HG02759 (cell line): ENCODE measurements around the gene MS4A1.
"Not testable (repeated sequence)": the region's sequence is repeated elsewhere in the genome, so short reads cannot be mapped to it uniquely, and the experiment has no call there.

Experiments used
- ATAC-seq: cut with Tn5 transposase; IDR thresholded peaks from one replicate; pipeline ENCODE4 v1.9.1; 2021; ENCODE audit warnings: mild to moderate bottlenecking, moderate library complexity; ENCODE audit not compliant: unreplicated experiment

Gene MS4A1

DNA sequence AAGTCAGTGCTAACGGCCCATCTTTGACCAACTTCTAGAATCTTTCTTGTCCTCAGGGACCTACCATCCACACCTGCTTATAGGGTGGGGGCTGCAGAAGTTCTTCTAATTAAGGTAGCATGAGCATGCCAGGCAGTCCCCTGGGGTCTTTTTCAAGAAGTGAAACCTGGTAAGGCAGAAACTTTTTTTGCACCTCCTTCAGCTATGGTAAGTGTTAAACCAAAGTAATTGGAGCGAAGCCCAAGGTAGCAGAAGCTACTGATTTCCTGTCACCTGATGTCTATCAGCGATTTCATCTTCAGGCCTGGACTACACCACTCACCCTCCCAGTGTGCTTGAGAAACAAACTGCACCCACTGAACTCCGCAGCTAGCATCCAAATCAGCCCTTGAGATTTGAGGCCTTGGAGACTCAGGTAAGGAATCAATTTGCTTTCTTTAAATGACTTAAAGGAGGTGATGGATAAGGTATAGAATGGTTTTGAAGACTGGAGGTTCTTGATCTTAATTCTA lies at the start of gene MS4A1:
Gene MS4A1 (plus strand): TSS at position 317 of the 512 bp plus-strand sequence. CDS start 6,528 bp downstream, outside the sequence.
- ATAC-seq = peak; percentile 91

DNA sequence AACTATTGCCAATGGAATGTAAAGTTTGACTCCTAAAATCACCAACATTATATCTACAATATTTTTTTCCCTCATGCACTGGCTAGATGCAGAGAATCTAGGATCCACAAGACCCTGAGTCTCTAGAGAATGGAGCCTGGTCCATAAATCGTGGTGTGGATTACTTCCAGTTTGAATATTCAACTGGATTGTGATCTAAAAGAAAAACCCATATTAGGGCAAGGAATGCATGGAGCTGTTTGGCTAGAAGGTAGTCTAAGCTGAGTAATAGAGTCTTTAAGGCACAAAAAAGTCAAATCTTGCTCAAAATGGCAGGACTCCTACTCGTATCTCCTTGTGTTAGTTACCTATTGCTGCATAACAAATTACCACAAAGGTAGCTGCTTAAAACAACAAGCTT lies 35.6 kb upstream of the MS4A1 start:
- no peak for ATAC-seq

DNA sequence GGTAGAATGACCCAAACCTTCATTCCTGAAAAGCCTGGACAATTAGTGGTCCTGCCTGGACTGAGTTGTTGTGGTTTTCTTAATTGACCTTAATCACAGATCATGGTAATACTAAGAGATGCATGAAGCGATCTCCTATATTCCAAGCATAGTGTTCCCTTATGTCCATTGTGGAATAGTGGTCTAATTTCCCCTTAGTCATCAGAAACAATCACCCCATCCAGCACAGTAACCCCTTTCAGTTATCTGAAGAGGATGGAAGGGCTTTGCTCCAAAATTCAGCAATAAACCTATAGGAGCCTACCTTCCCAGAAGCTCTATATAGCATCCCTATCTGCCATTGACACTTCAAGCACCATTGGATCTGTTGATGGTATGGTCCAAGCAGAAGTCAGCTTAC lies 33.0 kb upstream of the MS4A1 start:
- ATAC-seq = no peak

DNA sequence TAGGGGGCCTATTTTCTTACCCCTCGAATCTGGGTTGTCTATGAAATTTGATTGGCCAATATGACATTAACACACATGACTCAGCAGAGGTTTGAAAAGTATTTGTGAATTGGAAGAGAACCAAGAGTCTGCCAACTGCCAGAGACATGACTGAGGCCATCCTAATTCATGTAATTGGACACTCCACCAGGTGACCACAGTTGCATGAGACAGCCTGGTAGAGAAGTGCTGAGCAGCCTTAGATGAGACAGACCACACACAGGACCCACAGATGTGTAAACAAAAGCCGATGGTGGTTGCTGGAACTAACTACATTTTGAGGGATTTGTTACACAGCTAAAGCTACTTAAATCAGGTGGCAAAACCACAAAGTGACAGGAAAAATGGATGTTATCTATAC lies 27.1 kb upstream of the MS4A1 start:
- ATAC-seq = no peak

DNA sequence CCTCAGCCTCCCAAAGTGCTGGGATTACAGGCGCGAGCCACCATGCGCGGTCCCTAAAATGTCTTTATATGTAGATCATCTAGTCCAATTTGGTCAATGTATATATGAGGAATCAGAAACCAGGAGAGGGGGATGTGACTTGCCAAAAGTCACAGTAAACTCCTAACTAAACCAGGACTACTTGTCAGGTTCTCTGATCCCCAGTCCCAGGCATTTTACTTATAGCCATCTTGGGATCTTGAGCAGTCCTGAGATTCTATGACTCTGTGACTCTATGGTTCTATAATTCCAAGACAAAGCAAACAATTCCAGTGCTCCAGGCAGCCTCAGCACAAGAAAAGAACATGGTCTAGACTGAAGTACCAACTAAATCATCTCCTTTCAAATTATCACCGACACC lies 26.4 kb upstream of the MS4A1 start, which contains the start of gene MS4A5:
Gene MS4A5 (plus strand): TSS at position 301 of the 400 bp plus-strand sequence. CDS start 103 bp downstream, outside the sequence.
- ATAC-seq = no peak

GRCh38 chr11:60431251-60431650 lies 24.4 kb upstream of the MS4A1 start:
- ATAC-seq = no peak

GRCh38 chr11:60433401-60433800 lies 22.2 kb upstream of the MS4A1 start:
- no peak for ATAC-seq

DNA sequence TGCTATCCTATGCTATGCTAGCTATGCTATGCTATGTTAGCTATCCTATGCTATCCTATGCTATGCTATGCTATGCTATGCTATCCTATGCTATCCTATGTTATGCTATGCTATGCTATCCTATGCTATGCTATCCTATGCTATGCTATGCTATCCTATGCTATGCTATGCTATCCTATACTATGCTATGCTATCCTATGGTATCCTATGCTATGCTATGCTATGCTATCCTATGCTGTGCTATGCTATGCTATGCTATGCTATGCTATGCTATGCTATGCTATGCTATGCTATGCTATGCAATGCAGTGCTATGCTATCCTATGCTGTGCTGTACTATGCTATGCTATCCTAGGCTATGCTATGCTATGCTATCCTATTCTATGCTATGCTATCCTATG lies 8.6 kb upstream of the MS4A1 start:
- ATAC-seq = no peak

DNA sequence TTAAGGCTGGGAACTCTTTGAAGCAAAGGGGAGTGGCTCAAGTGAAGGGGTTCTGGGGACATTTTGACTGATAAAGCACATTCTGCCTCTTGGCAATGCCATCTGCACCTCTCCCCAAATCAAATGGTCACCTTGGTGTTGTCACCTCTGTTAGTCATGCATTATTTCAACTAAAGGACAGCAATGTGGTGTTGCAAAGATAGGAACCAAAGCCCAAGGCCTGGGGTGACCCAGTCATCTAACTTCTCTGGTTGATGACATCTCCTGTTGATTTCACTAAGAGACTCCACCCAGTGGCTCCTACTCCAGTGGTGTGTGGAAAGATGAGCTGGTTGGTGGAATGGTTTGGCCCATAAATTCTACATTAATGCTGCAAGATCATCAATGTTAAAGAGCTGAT lies 7.8 kb upstream of the MS4A1 start:
- ATAC-seq = no peak

DNA sequence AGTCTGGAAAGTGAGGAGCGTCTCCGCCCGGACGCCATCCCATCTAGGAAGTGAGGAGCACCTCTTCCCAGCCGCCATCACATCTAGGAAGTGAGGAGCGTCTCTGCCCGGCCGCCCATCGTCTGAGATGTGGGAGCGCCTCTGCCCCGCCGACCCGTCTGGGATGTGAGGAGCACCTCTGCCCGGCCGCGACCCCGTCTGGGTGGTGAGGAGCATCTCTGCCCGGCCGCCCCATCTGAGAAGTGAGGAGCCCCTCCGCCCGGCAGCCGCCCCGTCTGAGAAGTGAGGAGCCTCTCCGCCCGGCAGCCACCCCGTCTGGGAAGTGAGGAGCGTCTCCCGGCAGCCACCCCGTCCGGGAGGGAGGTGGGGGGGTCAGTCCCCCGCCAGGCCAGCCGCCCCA lies 4.5 kb upstream of the MS4A1 start:
- ATAC-seq = not testable (repeated sequence)

GRCh38 chr11:60454212-60454611 lies 1.4 kb upstream of the MS4A1 start:
- ATAC-seq = no peak

GRCh38 chr11:60457576-60457975 lies 1.9 kb downstream of the MS4A1 start:
- ATAC-seq = peak; percentile 37

DNA sequence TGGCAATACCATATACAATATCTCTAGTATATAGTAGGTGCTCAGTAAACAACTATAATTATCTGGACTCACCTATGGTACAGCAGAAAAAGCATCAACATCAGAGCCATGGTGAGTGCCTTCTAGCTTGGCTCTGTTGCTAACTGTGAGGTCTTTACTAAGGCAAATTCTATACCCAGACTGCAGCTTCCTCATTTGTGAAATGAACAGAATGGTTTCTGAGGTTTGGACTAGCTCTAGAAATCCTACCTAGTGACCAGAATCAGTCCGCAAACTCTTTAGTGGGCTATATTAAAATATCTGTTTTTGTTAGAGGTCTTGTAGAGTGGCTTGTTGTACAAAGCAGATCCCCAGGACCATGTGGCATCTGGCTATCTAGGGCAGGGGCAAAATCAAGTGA lies 3.7 kb downstream of the MS4A1 start:
- no peak for ATAC-seq

GRCh38 chr11:60468829-60469228 lies 13.2 kb downstream of the MS4A1 start:
- ATAC-seq = no peak

- no peak for ATAC-seq
Observed at GRCh38 chr11:60469723-60470122, 14.1 kb downstream of the MS4A1 start.

DNA sequence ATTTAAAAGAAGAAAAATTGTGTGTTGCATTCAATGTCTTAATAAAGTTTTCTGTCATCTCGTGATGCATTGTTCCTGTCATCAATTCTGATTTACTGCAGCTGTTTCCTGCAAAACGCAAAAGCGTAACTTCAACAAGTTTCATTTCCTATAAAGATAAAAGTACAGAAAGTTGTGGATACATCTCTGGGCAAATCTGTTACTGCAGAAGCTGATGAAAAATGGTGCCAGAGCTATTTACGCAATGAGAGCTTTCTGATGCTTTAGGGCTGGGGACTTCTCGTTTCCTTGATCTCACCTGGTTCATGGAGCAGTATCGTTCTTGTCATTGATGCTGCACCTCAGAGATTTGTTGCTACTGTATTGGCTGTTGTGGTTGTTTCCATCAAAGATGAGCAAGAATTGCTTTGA lies 21.4 kb downstream of the MS4A1 start:
- peak; percentile 56 for ATAC-seq

DNA sequence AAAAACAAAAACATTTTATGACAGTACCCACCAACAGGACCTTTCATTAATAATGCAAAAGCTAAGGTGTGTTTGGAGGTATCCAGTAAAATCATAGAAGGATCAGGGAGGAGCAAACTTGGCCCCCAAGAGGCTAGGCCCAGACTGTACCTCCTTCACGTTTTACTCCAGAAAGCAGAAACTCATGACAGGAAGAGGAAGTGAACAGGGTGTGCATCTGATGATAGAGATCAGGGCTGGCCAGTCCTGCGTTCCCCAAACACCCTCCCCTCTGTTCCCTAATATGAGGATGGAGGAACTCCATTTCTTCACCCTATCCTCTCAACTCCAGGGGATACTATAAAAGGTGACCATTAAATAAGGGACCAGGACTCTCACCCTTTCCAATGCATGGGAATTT lies 26.7 kb downstream of the MS4A1 start:
- ATAC-seq = peak; percentile 42

- ATAC-seq = peak; percentile 96
Observed at GRCh38 chr11:60485987-60486386, 30.3 kb downstream of the MS4A1 start.

DNA sequence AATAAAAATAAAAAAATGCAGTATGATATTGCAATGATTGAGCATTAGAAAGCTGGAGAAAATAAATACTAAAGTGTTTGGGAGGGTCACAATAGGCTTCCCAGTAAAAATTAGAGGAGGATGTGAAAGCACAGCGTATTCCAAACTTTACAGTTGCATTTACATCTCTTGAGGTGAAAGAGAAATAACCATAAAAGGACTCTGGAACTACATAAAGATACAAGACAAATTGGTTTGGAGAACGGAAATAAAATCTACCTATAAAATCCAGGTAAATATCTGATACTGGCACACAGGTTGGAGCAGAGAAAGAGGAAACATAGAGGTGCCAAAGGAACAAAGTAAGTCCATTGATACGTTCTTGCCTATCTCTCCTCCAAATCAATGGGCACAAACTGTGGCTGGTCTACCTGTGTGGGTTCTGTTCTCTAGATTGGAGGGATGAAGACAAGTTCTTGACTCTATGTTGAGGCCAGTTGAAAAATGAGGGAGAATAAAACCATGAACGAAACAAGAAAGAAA lies 36.9 kb downstream of the MS4A1 start, which contains the start of gene MS4A12:
Gene MS4A12 (plus strand): TSS at position 291 of the 522 bp plus-strand sequence. CDS start 4,541 bp downstream, outside the sequence.
- no peak for ATAC-seq

- ATAC-seq = no peak
Observed at GRCh38 chr11:60493454-60493853, 37.8 kb downstream of the MS4A1 start.

DNA sequence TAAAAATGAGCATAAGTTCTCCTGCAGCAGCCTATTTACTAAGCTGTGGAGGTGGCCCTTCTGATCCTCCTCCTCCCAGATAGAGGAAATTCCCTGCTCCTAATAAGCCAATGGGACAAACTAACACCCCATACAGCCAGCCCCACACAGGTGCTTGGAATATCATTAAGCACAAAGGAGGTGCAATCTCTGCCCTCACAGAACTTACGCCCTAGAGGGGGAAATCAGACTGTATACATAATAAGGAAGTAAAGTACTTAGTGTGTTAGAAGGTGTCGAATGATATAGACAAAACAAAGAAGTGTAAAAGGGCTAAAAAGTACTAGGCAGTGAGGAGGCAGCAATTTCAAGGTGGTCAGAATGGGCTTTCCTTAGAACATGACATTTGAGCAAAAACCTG lies 42.8 kb downstream of the MS4A1 start:
- ATAC-seq = no peak

DNA sequence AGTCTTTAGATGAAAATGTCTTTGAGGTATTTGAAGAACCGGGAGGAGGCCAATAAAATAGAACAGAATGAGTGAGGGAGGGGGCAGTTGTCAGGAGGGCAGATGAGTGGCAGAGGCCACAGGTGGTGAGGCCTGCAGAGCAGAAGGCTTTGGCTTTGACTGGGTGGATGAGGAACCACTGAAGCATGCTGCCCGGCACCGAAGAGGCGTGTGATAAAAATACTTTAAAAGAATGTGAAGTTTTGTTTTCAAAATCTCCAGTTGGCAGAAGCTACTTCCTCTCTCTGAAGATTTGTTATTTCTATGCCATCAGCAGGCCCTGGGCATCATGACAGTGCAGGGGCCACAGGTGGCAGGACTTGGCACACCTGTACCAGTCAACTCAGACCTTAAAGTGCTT lies 43.2 kb downstream of the MS4A1 start:
- peak; percentile 76 for ATAC-seq
